ENCODE results near the gene C1QTNF9B.
A peak's percentile ranks its signal among the peaks of the same experiment; 100 is the strongest.
"Not testable (repeated sequence)": the region's sequence is repeated elsewhere in the genome, so short reads cannot be mapped to it uniquely, and the experiment has no call there.

The C1QTNF9B gene

GRCh38 chr13:23889615-23890607 is 7.4 kb downstream of the C1QTNF9B start:
- TF ChIP-seq CTCF (IDR thresholded peaks at IDR 0.05): no peak
- H3K4me3 ChIP-seq (ENCODE audit: low read depth in 1 of 2, low read length in 1 of 2): peak overlapping the region; percentile 61 to 71
- no peak overlapping the region for H3K27ac ChIP-seq
- H3K36me3 ChIP-seq: no peaks in the 10 kb centered on the region
- H3K27me3 ChIP-seq: peaks cover 5% of the 10 kb centered on the region
- no peaks in the 10 kb centered on the region for H3K9me3 ChIP-seq
- peaks cover 11 to 16% of the 10 kb centered on the region in 2 experiments for H3K4me1 ChIP-seq (ENCODE audit: control insufficient read depth in 1 of 2, insufficient read depth in 1 of 2, low read depth in 1 of 2, low read length in 1 of 2)

DNA sequence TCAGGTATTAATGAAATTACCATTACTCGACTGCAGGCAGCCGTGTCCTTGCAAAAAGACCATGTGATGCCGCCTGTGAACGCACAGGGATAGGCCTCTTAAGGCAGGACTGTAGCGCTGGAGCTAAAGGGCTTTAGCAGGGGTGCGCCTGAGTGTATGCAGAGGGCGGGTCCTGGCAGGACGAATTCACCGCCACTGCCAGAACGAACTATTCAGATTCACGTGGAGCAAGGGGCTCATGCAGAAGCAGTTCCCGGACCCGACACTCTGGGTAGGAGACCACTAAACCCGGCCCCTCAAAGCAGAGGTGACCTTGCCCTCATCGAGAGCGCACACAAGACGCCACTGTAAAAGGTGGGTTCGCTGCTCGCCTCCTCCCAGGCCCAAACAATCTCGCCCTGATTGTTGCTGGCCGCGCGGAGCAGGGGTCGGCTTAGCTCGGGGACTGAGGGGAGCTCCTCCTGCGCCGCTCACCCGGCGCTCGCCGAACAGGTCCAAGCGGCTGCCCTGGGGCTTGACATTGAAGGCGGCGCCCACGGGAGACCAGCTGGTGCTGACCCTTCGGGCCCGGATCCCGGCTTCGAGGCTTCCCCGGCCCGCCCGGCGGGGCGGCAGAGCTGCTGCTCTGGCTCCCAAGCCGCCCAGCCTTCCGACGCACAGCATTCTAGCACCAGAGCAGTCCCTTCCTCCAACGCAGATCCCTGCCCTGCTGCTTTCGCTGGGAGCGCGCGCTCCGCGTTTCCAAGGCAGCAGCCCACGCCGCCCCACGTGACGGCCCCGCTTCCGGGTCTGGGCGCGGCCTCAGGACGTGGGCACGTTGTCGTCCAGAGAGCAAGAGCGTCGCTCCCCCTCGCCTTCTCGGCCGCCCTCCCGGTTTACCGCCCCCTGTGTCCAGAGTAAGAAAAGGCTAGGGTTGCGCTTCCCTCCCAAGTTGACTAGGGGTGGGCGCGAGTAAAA is 8.4 kb downstream of the C1QTNF9B start, which contains the start of gene MIPEP:
TSS of gene MIPEP (minus strand) at position 743 of the 957 bp plus-strand sequence. CDS start at position 663, 80 bp downstream.
- Histone ChIP-seq H3K4me1 (ENCODE audit: control insufficient read depth in 1 of 2, insufficient read depth in 1 of 2, low read depth in 1 of 2, low read length in 1 of 2) (peaks cover 11 to 16% of the 10 kb centered on the region in 2 experiments), H3K4me3 (ENCODE audit: low read depth in 1 of 2, low read length in 1 of 2) (peak within 1 kb of the TSS; percentile 61 to 71), H3K27me3 (peaks cover 5% of the 10 kb centered on the region), H3K36me3 (no peaks in the 10 kb centered on the region), H3K27ac (no peak within 1 kb of the TSS), H3K9me3 (no peaks in the 10 kb centered on the region)
- TF ChIP-seq CTCF (IDR thresholded peaks at IDR 0.05): no peak

DNA sequence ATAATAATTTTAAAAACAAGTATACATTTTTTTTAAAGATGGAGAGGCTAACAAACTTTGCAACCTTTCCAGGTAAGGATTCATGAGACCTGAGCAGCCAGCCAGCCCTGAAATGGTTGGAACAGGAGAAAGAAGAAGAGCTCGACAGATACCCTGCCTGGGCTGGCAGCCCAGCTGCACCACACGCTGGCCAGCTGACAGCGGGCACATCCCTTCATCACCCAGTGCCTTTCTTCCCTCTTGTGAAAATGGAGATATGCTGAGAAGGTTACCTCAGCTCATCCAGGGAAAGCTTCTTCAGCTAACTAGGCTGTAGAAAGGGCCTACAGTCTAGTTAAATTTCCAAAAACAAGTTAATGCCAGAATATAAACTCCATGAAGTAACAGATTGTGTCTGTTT is 12.9 kb downstream of the C1QTNF9B start:
- not testable (repeated sequence) for H3K27ac ChIP-seq; H3K9me3 ChIP-seq; H3K4me3 ChIP-seq (ENCODE audit: low read depth in 1 of 2, low read length in 1 of 2); H3K27me3 ChIP-seq; H3K36me3 ChIP-seq
- peaks cover 10 to 11% of the 10 kb centered on the region in 2 experiments for H3K4me1 ChIP-seq (ENCODE audit: control insufficient read depth in 1 of 2, insufficient read depth in 1 of 2, low read depth in 1 of 2, low read length in 1 of 2)

DNA sequence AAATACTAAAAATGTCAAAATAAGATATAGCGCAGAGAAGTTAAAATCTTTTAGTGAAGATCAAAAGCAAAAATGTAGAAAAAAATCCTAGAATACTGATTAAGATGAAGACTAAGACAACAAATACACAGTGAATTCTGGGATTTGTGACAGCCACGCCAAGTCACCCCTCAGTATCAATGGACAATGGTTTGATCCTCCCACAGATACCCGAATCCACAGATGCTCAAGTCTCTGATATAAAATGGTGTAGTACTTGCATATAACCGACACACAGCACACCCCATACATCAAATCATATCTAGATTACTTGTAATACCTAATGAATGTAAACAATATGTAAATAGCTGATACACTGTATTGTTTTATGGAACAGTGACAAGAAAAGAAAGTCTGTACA is 14.0 kb downstream of the C1QTNF9B start:
- no peak for TF ChIP-seq CTCF (IDR thresholded peaks at IDR 0.05)

GRCh38 chr13:23881402-23881800 is 15.9 kb downstream of the C1QTNF9B start:
- not testable (repeated sequence) for H3K4me1 ChIP-seq (ENCODE audit: control insufficient read depth in 1 of 2, insufficient read depth in 1 of 2, low read depth in 1 of 2, low read length in 1 of 2); H3K4me3 ChIP-seq (ENCODE audit: low read depth in 1 of 2, low read length in 1 of 2); H3K9me3 ChIP-seq; H3K36me3 ChIP-seq; H3K27me3 ChIP-seq; H3K27ac ChIP-seq

More for the DNA sequence above, 14.0 kb downstream of the C1QTNF9B start:
- Histone ChIP-seq H3K9me3 (no peaks in the 10 kb centered on the region), H3K27me3 (peaks cover 2% of the 10 kb centered on the region), H3K4me3 (ENCODE audit: low read depth in 1 of 2, low read length in 1 of 2) (no peak overlapping the region), H3K4me1 (ENCODE audit: control insufficient read depth in 1 of 2, insufficient read depth in 1 of 2, low read depth in 1 of 2, low read length in 1 of 2) (peaks cover 3% of the 10 kb centered on the region in 2 experiments), H3K27ac (no peak overlapping the region), H3K36me3 (no peaks in the 10 kb centered on the region)

- H3K27ac ChIP-seq; H3K27me3 ChIP-seq; H3K9me3 ChIP-seq; H3K36me3 ChIP-seq; H3K4me3 ChIP-seq (ENCODE audit: low read depth in 1 of 2, low read length in 1 of 2); H3K4me1 ChIP-seq (ENCODE audit: control insufficient read depth in 1 of 2, insufficient read depth in 1 of 2, low read depth in 1 of 2, low read length in 1 of 2): not testable (repeated sequence)
Measured at GRCh38 chr13:23880493-23881401, 16.6 kb downstream of the C1QTNF9B start.
